GM23248 (cell line): Measurements from ENCODE around the gene NDUFA5.

Experiments
- EZH2 ChIP-seq: fragments of 200-600 bp; sonication (generic); IDR thresholded peaks from 2 replicates; pipeline ENCODE4 v1.6.1; 2018; ENCODE audit warnings: antibody characterized with exemption, mild to moderate bottlenecking; ENCODE audit not compliant: insufficient read depth, poor library complexity, severe bottlenecking
- EZH2phosphoT487 ChIP-seq: fragments of 200-600 bp; sonication (generic); IDR thresholded peaks from 2 replicates; pipeline ENCODE4 v1.6.1; 2018; ENCODE audit warnings: antibody characterized with exemption, moderate library complexity, mild to moderate bottlenecking, low read depth; ENCODE audit not compliant: insufficient read depth

DNA sequence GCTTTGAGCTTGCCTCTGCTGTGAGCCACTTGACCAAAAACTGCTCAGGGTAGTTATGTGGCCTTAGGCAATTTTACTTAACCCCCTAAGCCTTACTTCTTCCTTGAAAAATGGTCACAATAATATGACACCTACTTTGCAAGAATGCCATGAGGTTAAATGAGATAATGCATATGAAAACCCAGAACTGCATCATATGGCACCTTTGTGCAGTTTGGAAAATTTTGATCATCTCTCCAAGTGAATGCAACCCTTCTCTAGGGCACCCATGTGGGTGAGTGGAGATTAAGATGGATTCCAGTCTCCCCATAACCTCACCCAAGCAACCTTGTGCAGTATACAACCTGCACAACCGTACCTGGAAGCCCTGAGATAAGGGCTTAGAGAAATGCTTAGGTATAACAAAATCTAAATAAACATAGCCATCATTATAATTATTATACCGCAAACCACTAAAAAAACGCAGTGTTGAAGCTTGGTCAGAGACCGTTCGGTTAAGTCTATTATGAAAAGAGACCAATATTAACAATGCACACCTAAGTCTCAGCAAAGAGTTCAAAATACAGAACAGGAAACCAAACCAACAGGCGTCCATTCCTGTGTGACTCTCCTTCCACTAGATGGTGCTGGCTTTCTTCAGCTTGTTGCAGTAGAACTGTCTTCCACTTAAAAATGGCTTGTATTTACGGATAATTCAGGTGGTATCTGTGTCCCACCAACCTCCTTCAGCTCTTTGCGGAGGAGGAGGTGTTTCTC, 23.0 kb upstream of the NDUFA5 start:
- no peak for TF ChIP-seq EZH2
- no peak for TF ChIP-seq EZH2phosphoT487
